Naive thymus-derived CD4-positive, alpha-beta T cell (primary cell): ENCODE results near the gene CAMTA1. TPM values are rescaled to one million over a fixed set of nuclear protein-coding genes. Genes with fewer than 3 reads are reported as not detected.
A peak's percentile ranks its signal among the peaks of the same experiment; 100 is the strongest.

Source experiments
- ATAC-seq: fragments of 150-1000 bp; cut with Tn5 transposase; 2 replicates; pipeline ENCODE4 v1.10.0; 2021; ENCODE audit warnings: mild to moderate bottlenecking, moderate library complexity
- CTCF ChIA-PET: fragments of 350-600 bp; sonication (Branson Sonifier 250); formaldehyde crosslinking; loops from one replicate; lab custom pipeline; 2021; ENCODE audit warnings: antibody characterized with exemption; lab: Charles Lee
- POLR2A ChIA-PET: fragments of 350-600 bp; sonication (Branson Sonifier 250); formaldehyde crosslinking; loops from one replicate; lab custom pipeline; 2021; ENCODE audit warnings: antibody characterized with exemption, inconsistent platforms; lab: Charles Lee
- DNase-seq, 9 donors: peaks; one replicate each; pipeline versions ENCODE4 v3.0.0 to v3.0.0-alpha.2; 2020 to 2022; ENCODE audit warnings: mixed read lengths in 1 of 9
- H3K27ac ChIP-seq: one replicate; pipeline ENCODE4 v1.7.0; 2013; ENCODE audit warnings: mild to moderate bottlenecking, low read depth, low read length, moderate library complexity
- H3K27me3 ChIP-seq, 2 donors: one replicate each; pipeline ENCODE4 v1.7.0; 2013; ENCODE audit warnings: low read length in 2 of 2, mild to moderate bottlenecking in 2 of 2, moderate library complexity in 2 of 2; ENCODE audit not compliant: control insufficient read depth in 2 of 2, insufficient read depth in 2 of 2
- H3K36me3 ChIP-seq, 3 experiments: 1 replicate in 2 of 3; 2 replicates in 1 of 3; pipeline ENCODE4 v1.7.0; 2013; ENCODE audit warnings: low read length in 3 of 3, mild to moderate bottlenecking in 3 of 3, moderate library complexity in 1 of 3; ENCODE audit not compliant: insufficient read depth in 3 of 3, control insufficient read depth in 2 of 3
- H3K4me1 ChIP-seq, 2 donors: one replicate each; pipeline ENCODE4 v1.7.0; 2013; ENCODE audit warnings: low read length in 2 of 2, mild to moderate bottlenecking in 2 of 2, moderate library complexity in 1 of 2; ENCODE audit not compliant: control insufficient read depth in 2 of 2, insufficient read depth in 2 of 2
- H3K4me3 ChIP-seq: 2 replicates; pipeline ENCODE4 v1.7.0; 2013; ENCODE audit warnings: mild to moderate bottlenecking, low read length
- H3K9me3 ChIP-seq, 3 experiments: 1 replicate in 2 of 3; 2 replicates in 1 of 3; pipeline ENCODE4 v1.7.0; 2013; ENCODE audit warnings: low read length in 3 of 3; ENCODE audit not compliant: control insufficient read depth in 2 of 3
- H3K27ac Mint-ChIP-seq, 9 donors: one replicate each; pipeline ENCODE4 v1.8.0; 2020 to 2022; ENCODE audit warnings: mixed read lengths in 9 of 9, mild to moderate bottlenecking in 8 of 9, moderate library complexity in 5 of 9, inconsistent platforms in 2 of 9
- H3K27me3 Mint-ChIP-seq, 5 donors: one replicate each; pipeline ENCODE4 v1.8.0; 2021 to 2022; ENCODE audit warnings: mixed read lengths in 5 of 5, mild to moderate bottlenecking in 1 of 5
- H3K36me3 Mint-ChIP-seq, 5 donors: one replicate each; pipeline ENCODE4 v1.8.0; 2020 to 2022; ENCODE audit warnings: mixed read lengths in 5 of 5, mild to moderate bottlenecking in 3 of 5, inconsistent platforms in 1 of 5
- H3K4me1 Mint-ChIP-seq, 7 donors: one replicate each; pipeline ENCODE4 v1.8.0; 2020 to 2022; ENCODE audit warnings: mixed read lengths in 7 of 7, mild to moderate bottlenecking in 3 of 7, inconsistent platforms in 1 of 7
- H3K4me3 Mint-ChIP-seq, 10 donors: one replicate each; pipeline ENCODE4 v1.8.0; 2020 to 2022; ENCODE audit warnings: mild to moderate bottlenecking in 10 of 10, mixed read lengths in 10 of 10, moderate library complexity in 6 of 10, inconsistent platforms in 2 of 10
- H3K9me3 Mint-ChIP-seq, 11 donors: one replicate each; pipeline ENCODE4 v1.8.0; 2020 to 2022; ENCODE audit warnings: mixed read lengths in 11 of 11, mild to moderate bottlenecking in 4 of 11, inconsistent platforms in 1 of 11, moderate library complexity in 1 of 11
- intact Hi-C, 2 donors: fragments of 100-400 bp; cut with micrococcal nuclease; formaldehyde crosslinking; loops; one replicate each; pipeline ENCODE4 v1.15.1; 2023
- polyA plus RNA-seq, 2 donors: library from polyadenylated mRNA; unstranded; fragments of 300-500 nt; fragmentation: Illumina TruSeq; gene quantifications; one replicate each; pipeline ENCODE4 v1.2.3, GENCODE V29; 2021
- total RNA-seq, 6 experiments: library from RNA in 5 of 6; stranded (reverse) in 5 of 6; gene quantifications; 1 replicate in 5 of 6; 2 replicates in 1 of 6; pipeline ENCODE4 v1.2.3 and lab custom pipeline; 2021 to 2026

CAMTA1 gene
- total and polyA plus RNA-seq, 7 experiments from 2014 or later, result 38.1 to 68.6 (median 42.6) TPM

DNA sequence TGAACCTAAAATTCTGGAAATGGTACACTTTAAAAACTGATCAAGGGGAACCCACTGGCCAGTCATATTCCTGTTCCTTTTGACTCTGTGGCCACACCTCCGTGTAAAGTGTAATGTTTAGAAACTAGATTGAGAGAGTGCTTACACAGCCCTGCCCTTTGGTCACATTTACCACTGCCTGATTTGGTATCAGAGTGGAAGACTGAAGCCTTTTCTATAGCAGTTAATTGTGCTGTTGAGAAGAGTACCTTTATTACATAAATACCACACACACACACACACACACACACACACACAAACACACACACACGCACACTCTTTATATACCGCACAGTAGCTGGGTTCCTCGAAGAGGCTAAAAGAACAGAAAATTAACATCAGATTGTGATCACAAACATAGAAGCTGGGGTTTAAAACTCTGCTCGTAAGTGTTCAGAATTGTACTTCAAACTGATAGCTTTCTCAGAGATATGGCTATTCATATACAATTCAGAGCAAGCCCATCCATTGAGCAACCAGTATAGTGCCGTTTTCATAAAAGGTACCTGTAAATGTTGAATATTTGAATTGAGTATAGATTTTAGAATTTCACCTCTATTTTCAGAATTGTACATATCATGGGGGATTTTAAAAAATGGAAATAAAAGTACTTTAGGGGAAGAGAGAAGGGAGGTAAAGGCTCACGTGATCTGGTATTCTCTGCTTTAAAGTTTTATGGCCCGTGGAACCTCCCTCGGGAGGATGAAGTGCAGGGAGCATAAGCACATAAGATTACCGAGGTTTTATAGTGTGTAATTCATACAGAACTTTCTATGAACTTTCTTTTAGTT is 37.5 kb downstream of the CAMTA1 start:
- Histone ChIP-seq H3K4me3 (no peak overlapping the region), H3K9me3 (no peaks in the 10 kb centered on the region), H3K27me3 (no peaks in the 10 kb centered on the region), H3K4me1 (peaks cover 7 to 10% of the 10 kb centered on the region in 2 donors), H3K27ac (no peak overlapping the region), H3K36me3 (peaks cover 0 to 1% (median 0%) of the 10 kb centered on the region in 3 experiments)
- intact Hi-C loops, result no loop called here
- peak overlapping the region in 1 of 9 donors; percentile 7 for H3K27ac Mint-ChIP-seq
- no peak overlapping the region for H3K4me3 Mint-ChIP-seq
- DNase-seq, result no peak
- POLR2A ChIA-PET, result no interaction called here
- peaks cover 17 to 56% (median 48%) of the 10 kb centered on the region in 7 donors for H3K4me1 Mint-ChIP-seq
- H3K9me3 Mint-ChIP-seq, result no peaks in the 10 kb centered on the region
- ATAC-seq, result no peak
- H3K27me3 Mint-ChIP-seq, result no peaks in the 10 kb centered on the region
- peaks cover 1 to 17% (median 5%) of the 10 kb centered on the region in 5 donors for H3K36me3 Mint-ChIP-seq
- CTCF ChIA-PET, result no interaction called here

DNA sequence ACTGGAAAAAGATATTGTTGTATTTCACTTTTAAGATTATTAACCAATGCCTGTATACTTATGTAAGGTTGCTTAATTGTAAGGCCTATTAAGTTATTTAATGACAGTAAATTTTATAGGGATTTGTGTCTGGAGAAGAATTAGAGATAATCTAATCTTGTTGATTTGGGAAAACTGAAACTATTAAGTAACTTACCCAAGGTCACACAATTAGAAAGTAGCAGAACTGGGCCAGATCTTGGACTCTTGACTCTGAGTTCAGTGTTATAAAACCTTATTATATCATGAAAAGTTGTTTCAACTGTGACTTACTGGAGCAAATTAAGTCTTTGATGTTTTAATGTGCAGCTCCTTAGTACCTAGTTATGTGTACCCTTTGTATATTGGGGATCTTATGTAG is 38.5 kb downstream of the CAMTA1 start:
- H3K27ac Mint-ChIP-seq, result peak overlapping the region in 1 of 9 donors; percentile 40

DNA sequence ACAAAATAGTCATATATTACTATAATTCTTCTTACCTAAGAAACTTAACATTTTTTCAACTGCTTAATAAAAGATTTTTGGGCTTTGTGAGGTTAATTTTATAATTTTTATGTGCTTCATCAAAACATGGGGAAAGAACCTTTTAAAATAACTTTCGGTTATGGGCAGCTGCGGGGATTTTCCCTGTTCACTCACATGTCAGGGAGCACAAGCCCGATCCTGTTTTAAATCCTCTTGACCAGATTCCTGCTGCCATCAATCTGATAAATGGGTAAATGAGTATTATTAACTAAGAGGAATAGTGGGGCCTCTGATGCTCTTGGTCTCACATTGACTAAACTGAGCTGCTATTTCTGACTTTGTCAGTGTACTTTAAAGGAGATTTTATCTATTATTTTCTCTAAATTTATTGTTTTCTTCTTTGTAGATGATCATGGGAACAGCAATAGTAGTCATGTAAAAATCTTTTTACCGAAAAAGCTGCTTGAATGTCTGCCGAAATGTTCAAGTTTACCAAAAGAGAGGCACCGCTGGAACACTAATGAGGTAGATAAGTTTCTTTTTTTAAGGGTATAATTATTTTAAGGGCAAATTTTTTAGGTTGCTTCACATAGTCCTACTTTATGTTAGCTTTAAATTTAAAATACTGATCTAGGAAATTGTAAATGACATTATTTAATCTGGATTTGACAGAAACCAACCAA is 39.6 kb downstream of the CAMTA1 start:
- POLR2A ChIA-PET, result no interaction called here
- intact Hi-C loops, result no loop called here
- CTCF ChIA-PET, result interaction anchor here (1.2 kb wide), 1 partner anchor 840 kb away, joined by 4 read pairs; no protein-coding TSS in a partner anchor
- no peaks in the 10 kb centered on the region for H3K9me3 Mint-ChIP-seq
- peaks cover 12 to 51% (median 36%) of the 10 kb centered on the region in 7 donors for H3K4me1 Mint-ChIP-seq
- peak overlapping the region in 1 of 9 donors; percentile 38 for H3K27ac Mint-ChIP-seq
- H3K4me1 ChIP-seq, result peaks cover 7% of the 10 kb centered on the region in 2 donors
- no peaks in the 10 kb centered on the region for H3K27me3 ChIP-seq
- no peaks in the 10 kb centered on the region for H3K27me3 Mint-ChIP-seq
- H3K9me3 ChIP-seq, result no peaks in the 10 kb centered on the region
- H3K36me3 Mint-ChIP-seq, result peaks cover 1 to 24% (median 13%) of the 10 kb centered on the region in 5 donors
- no peak overlapping the region for H3K4me3 ChIP-seq
- H3K36me3 ChIP-seq, result peaks cover 0 to 4% (median 0%) of the 10 kb centered on the region in 3 experiments
- ATAC-seq (no peak), DNase-seq (no peak)
- H3K4me3 Mint-ChIP-seq, result no peak overlapping the region
- no peak overlapping the region for H3K27ac ChIP-seq

More for the DNA sequence above, 38.5 kb downstream of the CAMTA1 start:
- Histone ChIP-seq H3K27me3 (no peaks in the 10 kb centered on the region), H3K4me3 (no peak overlapping the region), H3K36me3 (peaks cover 0 to 4% (median 0%) of the 10 kb centered on the region in 3 experiments), H3K9me3 (no peaks in the 10 kb centered on the region), H3K27ac (no peak overlapping the region), H3K4me1 (peaks cover 7 to 10% of the 10 kb centered on the region in 2 donors)
- Mint-ChIP-seq H3K4me1 (peaks cover 17 to 58% (median 44%) of the 10 kb centered on the region in 7 donors), H3K27me3 (no peaks in the 10 kb centered on the region), H3K4me3 (no peak overlapping the region), H3K9me3 (no peaks in the 10 kb centered on the region), H3K36me3 (peaks cover 1 to 21% (median 7%) of the 10 kb centered on the region in 5 donors)
- POLR2A ChIA-PET, result no interaction called here
- DNase-seq, result no peak
- no peak for ATAC-seq
- CTCF ChIA-PET, result no interaction called here
- intact Hi-C loops, result no loop called here

DNA sequence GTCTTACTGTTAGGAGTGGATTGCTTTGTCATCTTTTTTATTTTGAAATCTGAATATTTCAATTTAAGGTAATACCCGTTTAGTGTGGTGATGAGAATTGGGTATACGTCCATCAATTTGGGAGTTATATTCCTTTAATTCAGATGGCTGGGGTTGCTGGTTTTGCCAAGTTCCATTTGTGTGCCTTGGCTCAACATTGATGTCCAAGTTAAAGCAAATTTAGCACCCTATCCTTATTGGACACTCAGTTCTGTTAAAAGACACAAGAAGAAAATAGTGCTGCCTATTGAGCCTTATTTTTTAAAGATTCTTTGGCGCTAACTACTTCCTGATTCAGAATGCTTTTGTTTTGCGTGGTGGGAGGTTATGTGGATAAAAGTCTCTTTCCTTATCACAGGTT is 40.6 kb downstream of the CAMTA1 start:
- Histone ChIP-seq H3K27ac (no peak overlapping the region), H3K4me1 (peaks cover 0 to under 1% of the 10 kb centered on the region in 2 donors), H3K36me3 (peaks cover 0 to 4% (median 0%) of the 10 kb centered on the region in 3 experiments), H3K4me3 (no peak overlapping the region), H3K9me3 (no peaks in the 10 kb centered on the region), H3K27me3 (no peaks in the 10 kb centered on the region)
- Mint-ChIP-seq H3K27ac (no peak overlapping the region), H3K27me3 (no peaks in the 10 kb centered on the region), H3K36me3 (peaks cover 0 to 23% (median 14%) of the 10 kb centered on the region in 5 donors), H3K4me3 (no peak overlapping the region), H3K4me1 (peaks cover 9 to 41% (median 26%) of the 10 kb centered on the region in 7 donors), H3K9me3 (no peaks in the 10 kb centered on the region)
- no peak for ATAC-seq
- CTCF ChIA-PET, result interaction anchor here (1.2 kb wide), 1 partner anchor 839 kb away, joined by 4 read pairs; no protein-coding TSS in a partner anchor
- intact Hi-C loops, result no loop called here
- no peak for DNase-seq
- POLR2A ChIA-PET, result no interaction called here

DNA sequence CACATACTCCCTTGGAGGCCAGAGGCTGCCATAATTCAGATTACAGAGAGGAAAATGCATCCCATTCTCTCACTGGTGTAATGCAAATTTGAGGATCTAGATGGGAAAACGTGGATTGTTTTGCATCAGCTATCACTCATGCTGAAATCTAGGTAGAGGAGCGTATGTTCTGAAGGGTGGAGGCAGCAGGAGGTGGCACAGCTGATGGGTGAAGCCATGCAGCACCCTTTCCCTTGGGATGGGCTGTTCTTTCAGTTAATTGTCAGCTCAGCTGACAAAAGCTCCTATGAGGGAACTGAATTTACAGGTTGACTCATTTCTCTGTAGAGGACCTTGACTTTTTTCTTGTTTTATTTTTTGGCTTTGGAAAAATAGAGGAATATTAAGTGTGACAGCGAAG is 41.8 kb downstream of the CAMTA1 start:
- ATAC-seq, result no peak
- POLR2A ChIA-PET, result no interaction called here
- H3K4me1 Mint-ChIP-seq, result peaks cover 8 to 38% (median 23%) of the 10 kb centered on the region in 7 donors

DNA sequence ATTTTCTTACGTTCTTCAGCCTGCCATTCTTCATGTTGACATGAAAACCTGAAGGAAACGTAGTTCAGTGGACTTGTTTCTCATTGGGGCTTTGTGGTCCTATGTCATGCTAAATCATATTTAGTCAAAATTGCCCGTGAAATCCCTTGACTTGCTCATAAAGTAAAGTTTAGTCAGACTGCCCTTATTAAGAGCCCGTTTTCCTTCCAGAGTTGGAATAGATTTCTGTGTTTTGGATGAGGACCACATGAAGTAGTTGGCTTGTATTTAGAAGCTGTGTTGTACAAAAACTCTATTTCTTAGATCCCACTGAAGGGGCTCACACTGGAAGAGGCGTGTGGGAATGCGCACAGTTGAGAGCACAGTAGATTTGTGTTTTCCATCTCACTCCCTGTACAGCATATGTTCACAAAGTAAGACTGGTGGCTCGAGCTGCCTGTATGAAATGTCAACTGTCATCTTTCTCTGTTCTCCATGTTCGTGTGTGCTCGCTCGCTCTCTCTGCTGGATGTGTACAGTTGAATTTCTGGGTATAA is 42.4 kb downstream of the CAMTA1 start:
- ChIA-PET CTCF (no interaction called here), POLR2A (no interaction called here)
- Mint-ChIP-seq H3K36me3 (peaks cover 0 to 27% (median 14%) of the 10 kb centered on the region in 5 donors), H3K9me3 (no peaks in the 10 kb centered on the region), H3K4me1 (peaks cover 5 to 32% (median 24%) of the 10 kb centered on the region in 7 donors), H3K27ac (peak overlapping the region in 1 of 9 donors; percentile 51), H3K4me3 (no peak overlapping the region), H3K27me3 (no peaks in the 10 kb centered on the region)
- Histone ChIP-seq H3K27me3 (no peaks in the 10 kb centered on the region), H3K36me3 (peaks cover 0 to 4% (median 0%) of the 10 kb centered on the region in 3 experiments), H3K4me3 (no peak overlapping the region), H3K9me3 (no peaks in the 10 kb centered on the region), H3K27ac (no peak overlapping the region), H3K4me1 (no peaks in the 10 kb centered on the region)
- no peak for ATAC-seq
- intact Hi-C loops, result no loop called here
- DNase-seq, result no peak

More for the DNA sequence above, 41.8 kb downstream of the CAMTA1 start:
- Mint-ChIP-seq H3K27me3 (no peaks in the 10 kb centered on the region), H3K27ac (peak overlapping the region in 1 of 9 donors; percentile 33), H3K4me3 (no peak overlapping the region), H3K9me3 (no peaks in the 10 kb centered on the region), H3K36me3 (peaks cover 0 to 23% (median 14%) of the 10 kb centered on the region in 5 donors)
- intact Hi-C loops, result no loop called here
- Histone ChIP-seq H3K27me3 (no peaks in the 10 kb centered on the region), H3K4me1 (no peaks in the 10 kb centered on the region), H3K9me3 (no peaks in the 10 kb centered on the region), H3K36me3 (peaks cover 0 to 4% (median 0%) of the 10 kb centered on the region in 3 experiments), H3K27ac (no peak overlapping the region), H3K4me3 (no peak overlapping the region)
- CTCF ChIA-PET, result interaction anchor here (1.0 kb wide), 1 partner anchor 32 kb away, joined by 6 read pairs; no protein-coding TSS in a partner anchor
- no peak for DNase-seq
